Measurements from ENCODE around the gene UBL4A. TPM values are rescaled to one million over a fixed set of nuclear protein-coding genes. Genes with fewer than 3 reads are reported as not detected.

Gene UBL4A
- total RNA-seq, 2 donors from 2014 or later = 44.4 to 48.4 TPM

DNA sequence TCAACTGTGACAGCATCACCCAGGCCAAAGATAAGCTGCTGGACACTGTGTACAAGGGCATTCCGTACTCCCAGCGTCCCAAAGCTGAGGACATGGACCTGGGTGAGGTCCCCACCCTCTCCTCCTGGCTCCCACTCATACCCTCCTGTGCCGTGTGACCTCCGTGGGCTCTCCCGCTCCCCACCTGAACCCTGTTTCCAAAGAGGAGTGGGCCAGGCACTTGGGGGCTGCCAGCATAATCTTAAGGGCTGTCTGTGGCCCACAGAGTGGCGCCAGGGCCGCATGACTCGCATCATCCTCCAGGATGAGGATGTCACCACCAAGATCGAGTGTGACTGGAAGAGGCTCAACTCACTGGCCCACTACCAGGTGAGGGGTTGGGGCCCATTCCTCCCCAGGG, 17.3 kb downstream of the UBL4A start:
- ATAC-seq (no peak), DNase-seq (no peak)
- intact Hi-C loops (cut with DNase I) = no loop called here

DNA sequence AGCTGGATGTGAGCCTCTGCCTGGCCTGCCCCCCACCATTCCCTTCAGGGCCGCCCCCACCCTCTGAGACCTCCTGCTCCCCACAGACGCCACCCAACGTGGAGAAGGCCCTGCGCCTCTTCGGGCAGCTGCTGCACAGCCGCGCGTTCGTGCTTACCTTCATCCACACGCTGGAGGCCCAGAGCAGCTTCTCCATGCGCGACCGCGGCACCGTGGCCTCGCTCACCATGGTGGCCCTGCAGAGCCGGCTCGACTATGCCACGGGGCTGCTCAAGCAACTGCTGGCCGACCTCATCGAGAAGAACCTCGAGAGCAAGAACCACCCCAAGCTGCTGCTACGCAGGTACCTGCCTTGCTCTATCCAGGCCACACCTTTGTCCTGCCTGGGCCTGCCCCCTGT, 18.2 kb downstream of the UBL4A start:
- intact Hi-C loops (cut with DNase I) = no loop called here
- no peak for ATAC-seq
- no peak for DNase-seq

DNA sequence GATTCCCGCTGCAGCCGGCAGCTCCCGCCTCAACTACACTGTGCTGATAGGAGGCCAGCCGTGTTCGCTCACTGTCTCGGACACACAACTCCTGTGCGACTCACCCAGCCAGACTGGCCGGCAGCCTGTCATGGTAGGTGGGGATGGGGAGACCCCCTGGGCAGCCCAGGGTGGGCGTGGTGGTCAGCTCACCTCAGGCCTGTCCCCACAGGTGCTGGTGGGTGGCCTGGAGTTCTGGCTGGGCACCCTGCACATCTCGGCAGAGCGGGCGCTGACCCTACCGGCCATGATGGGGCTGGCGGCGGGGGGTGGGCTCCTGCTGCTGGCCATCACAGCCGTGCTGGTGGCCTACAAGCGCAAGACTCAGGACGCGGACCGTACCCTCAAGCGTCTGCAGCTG, 18.9 kb downstream of the UBL4A start:
- ATAC-seq (no peak), DNase-seq (peak; percentile 15)
- intact Hi-C loops (cut with DNase I) = no loop called here

DNA sequence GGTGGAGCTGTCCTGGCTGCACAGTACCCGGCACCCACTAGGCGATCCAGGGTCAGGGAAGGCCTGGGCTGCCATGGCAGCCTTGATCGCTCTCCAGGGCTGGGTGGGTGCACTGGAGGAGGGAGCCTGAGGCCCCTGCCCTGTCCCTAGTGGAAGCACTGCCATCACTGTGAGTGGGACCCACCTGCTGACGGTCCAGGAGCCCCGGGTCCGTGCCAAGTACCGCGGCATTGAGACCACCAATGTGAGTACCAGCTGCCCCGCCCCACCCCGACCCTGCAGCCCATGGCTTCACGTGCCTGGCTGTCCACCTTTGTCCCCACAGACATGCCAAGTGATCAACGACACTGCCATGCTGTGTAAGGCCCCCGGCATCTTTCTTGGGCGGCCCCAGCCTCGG, 19.5 kb downstream of the UBL4A start:
- ATAC-seq (no peak), DNase-seq (peak; percentile 15)
- intact Hi-C loops (cut with DNase I) = no loop called here

DNA sequence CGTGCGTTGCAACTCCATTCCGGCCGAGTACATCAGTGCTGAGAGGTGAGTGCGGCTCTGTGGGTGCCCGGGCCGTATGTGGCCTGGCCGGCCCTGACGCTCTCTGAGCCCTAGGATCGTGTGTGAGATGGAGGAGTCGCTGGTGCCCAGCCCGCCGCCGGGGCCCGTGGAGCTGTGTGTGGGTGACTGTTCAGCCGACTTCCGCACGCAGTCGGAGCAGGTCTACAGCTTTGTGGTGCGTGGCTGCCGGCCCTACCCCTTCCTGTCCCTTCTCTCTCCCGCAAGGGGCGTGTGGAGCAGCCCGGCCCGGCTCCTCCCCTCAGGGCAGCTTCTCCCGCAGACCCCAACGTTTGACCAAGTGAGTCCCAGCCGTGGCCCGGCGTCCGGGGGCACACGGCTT, 20.4 kb downstream of the UBL4A start:
- intact Hi-C loops (cut with DNase I) = no loop called here
- DNase-seq (no peak), ATAC-seq (no peak)

DNA sequence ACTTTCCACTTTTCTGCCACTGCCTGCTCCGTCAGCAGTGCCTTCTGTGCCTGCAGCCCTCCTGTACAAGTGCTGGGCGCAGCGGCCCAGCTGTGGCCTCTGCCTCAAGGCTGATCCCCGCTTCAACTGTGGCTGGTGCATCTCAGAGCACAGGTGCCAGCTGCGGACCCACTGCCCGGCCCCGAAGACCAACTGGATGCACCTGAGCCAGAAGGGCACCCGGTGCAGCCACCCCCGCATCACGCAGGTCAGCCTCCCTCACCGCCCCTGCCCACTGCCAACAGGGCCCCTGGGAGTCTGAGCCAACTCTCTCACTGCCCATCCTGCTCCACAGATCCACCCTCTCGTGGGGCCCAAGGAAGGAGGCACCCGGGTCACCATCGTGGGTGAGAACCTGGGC, 20.8 kb downstream of the UBL4A start:
- peak; percentile 14 for DNase-seq
- no peak for ATAC-seq
- intact Hi-C loops (cut with DNase I) = no loop called here

DNA sequence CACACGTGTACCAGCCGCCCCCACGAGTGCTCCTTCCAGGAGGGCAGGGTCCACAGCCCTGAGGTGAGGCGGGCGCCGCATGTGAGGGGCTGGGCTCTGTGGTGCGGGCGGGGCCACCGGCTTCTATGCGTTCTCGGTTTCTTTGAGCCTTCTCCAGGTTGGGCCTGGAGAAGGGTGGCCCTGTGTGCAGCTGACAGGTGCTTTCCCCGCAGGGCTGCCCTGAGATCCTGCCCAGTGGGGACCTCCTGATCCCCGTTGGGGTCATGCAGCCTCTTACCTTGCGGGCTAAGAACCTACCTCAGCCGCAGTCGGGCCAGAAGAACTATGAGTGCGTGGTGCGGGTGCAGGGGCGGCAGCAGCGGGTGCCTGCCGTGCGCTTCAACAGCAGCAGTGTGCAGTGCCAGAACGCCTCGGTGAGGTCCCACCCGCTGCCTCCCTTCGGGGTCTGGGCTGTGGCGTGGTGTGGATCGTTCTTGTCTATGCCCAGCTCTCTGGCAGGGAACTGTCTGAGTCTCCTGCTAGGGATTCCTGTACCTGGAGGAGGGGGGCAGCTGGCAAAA, 21.5 kb downstream of the UBL4A start:
- intact Hi-C loops (cut with DNase I) = no loop called here
- no peak for DNase-seq

DNA sequence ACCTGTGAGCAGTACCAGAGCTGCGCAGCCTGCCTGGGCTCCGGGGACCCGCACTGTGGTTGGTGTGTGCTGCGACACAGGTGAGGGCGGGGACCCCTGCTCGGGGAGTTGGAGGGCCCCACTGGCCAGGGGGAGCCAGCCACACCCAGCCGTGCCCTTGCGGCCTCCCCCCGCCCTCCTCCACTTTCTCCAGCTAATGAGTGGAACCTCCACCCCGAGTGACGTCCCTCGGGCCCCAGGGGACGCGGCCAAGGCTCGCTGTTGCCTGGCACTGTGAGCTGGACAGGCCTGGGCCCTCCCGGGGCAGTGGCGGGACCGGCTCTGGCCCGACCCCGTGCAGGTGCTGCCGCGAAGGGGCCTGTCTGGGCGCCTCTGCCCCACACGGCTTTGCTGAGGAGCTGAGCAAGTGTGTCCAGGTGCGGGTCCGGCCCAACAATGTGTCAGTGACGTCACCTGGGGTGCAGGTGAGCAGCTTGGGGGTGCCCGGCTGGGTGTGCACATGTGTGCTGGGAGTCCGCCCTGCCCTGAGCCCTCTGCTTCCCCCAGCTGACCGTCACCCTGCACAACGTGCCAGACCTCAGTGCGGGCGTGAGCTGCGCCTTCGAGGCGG, 22.7 kb downstream of the UBL4A start:
- DNase-seq = no peak
- intact Hi-C loops (cut with DNase I) = no loop called here

More for the DNA sequence above, 21.5 kb downstream of the UBL4A start:
- no peak for ATAC-seq

DNA sequence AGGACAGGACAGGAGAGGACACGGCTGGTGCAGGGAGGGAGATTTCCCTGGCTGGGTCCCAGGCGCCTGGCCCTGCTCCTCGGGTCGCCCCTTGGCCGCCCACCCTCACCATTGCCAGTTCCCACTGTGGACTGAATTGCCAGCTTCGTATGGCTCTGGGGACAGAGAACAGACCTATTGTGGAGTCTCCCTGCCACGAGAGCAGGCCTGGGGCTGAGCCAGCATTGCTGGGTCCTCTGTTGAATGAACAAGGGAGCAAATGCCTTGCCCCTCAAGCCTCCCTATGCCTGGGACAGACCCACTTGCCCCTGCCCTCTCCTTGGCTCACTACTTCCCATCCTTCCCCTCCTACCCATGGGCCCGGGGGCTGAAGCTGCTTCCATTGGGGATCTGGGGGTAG, 24.0 kb downstream of the UBL4A start:
- intact Hi-C loops (cut with DNase I) = no loop called here
- ATAC-seq (no peak), DNase-seq (no peak)

More for the DNA sequence above, 22.7 kb downstream of the UBL4A start:
- no peak for ATAC-seq

DNA sequence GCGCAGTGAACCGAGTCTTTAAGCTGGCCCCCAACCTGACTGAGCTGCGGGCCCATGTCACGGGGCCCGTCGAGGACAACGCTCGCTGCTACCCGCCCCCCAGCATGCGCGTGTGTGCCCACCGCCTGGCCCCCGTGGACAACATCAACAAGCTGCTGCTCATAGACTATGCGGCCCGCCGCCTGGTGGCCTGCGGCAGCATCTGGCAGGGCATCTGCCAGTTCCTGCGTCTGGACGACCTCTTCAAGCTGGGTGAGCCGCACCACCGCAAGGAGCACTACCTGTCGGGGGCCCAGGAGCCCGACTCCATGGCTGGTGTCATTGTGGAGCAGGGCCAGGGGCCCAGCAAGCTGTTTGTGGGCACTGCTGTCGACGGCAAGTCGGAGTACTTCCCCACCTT, 26.1 kb downstream of the UBL4A start:
- ATAC-seq = no peak
- intact Hi-C loops (cut with DNase I) = no loop called here
- DNase-seq = no peak

DNA sequence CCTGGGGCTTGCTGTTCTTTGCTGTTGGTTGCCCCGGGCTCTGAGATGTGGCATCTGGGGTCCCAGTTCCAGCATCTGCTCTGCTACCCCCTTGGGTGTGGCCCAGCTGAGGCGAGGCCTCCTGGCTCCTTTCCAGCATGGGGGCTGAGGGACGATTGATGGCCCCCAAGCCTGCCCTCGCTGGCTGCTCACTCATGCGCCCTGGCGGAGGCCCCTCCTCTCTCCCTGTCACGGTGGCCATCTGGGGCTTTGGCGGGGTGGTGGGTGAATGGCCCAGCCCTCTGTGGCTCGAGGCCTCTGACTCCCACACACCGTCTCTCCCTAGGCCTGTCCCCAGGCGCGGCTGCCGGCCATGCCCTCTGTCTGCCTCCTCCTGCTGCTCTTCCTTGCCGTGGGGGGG, 26.6 kb downstream of the UBL4A start:
- ATAC-seq (peak; percentile 16 to 44), DNase-seq (no peak)
- intact Hi-C loops (cut with DNase I) = no loop called here

DNA sequence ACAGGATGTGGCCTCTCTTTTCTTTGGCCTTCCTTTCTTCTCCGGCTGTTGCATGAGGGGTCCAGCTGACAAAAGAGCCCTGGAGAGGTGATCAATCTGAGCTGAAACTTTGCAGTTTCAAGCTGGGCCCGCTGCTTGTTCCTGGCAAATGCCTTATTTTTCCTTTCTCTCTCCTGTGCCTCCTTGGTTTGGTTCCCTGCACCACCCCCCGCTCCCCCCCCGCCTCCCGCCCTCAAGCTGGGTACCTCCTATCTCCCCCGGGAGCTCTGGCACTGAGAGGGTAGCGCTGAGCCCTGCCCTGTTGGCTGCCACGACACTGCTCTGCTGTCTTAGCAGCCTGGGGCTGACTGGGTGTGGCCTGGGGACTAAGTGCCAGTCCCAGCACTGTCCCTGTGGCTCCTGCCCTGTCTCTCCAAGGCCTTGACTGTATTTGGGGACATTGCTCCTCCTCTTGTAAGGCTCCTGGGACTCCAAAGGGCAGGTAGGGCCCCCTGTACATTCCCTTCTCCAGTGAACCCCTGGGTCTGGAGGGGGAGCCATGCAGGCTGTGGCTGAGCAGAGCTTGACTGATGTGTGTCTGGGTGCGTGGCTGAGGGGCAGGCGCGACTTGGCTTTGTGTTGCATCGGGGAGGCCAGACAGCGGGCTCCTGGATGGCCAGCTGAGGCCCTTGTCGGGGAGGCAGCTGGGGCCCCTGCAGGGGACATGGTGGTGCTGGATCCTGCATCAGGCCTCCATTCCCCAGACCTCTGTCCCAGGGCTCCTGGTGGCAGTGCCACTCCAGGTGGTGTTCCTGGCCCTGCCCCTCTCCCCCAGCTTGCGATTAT, 27.2 kb downstream of the UBL4A start:
- intact Hi-C loops (cut with DNase I) = no loop called here
- DNase-seq (no peak), ATAC-seq (peak; percentile 77 to 84)

DNA sequence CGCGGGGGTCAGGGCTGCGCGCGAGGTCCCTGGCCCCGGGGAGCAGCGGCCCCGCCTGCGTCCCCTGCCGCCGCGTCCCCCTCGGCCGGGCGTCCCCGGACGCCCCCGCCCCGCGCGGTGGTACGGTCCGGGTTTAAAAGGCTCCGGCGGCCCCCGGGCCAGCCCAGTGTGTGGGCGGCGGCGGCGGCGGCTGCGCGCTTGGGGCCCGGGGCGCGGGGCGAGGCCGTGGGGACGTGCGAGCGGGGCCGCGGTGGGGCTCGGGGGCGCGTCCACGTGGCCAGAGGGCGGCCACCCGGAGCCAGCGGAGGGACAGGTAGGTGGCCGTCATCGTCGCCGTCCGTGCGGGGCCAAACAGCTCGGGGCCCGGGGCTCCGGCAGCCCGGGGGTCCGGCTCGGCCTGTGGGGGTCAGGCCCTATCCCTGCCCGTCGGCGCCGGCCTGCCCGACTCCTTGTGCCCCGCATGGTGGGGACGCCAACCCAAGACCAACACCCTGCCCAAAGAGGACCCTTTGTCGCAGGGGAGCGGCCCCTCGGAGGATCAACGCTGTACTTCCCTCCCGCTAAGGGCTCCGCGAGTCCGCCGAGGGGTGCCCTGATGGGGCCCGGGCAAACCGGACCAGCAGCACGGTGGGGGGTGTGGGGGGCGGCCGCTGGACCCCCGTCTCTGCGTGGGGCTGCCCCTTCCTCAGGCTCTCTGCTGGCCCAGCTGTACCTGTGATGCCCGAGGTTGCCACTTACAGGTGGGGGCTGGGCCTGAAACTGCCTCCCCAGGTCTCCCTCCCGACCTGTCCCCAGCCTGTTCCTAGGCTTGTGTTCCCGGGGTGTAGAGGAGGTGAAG, 28.1 kb downstream of the UBL4A start, which contains the start of gene PLXNA3:
PLXNA3 (plus strand) TSS at position 166 of the 838 bp plus-strand sequence. CDS start 1,903 bp downstream, outside the sequence.
- peak; percentile 75 to 83 for ATAC-seq
- DNase-seq = peak; percentile 57
- intact Hi-C loops (cut with DNase I) = no loop called here

DNA sequence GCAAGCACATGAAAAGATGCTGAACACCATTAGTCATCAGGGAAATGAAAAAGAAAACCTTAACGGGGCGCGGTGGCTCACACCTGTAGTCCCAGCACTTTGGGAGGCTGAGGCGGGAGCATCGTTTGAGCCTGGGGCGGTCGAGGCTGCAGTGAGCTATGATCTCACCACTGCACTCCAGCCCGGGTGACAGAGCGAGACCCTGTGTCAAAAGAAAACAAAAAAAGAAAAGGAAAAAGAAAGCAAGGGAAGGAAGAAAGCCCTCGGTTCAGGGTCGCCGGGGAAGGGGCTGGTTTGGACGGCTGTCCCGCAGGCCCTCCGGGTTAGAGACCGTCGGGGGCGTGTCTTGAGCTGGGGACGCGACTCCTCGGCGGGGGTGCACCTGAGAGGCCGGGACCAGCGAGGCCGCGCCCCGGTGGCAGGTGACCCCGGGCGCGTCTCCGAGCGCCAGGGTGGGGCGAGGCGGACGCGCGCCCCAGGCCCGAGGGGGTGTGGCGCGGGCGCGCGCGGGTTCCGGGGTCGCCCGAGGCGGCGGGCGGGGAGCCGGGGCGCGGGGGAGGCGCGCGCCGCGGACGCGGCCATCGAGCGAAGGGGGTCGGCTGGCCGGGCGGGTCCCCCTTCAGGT, 28.8 kb downstream of the UBL4A start:
- DNase-seq (no peak), ATAC-seq (peak; percentile 41 to 53)
- intact Hi-C loops (cut with DNase I) = no loop called here

DNA sequence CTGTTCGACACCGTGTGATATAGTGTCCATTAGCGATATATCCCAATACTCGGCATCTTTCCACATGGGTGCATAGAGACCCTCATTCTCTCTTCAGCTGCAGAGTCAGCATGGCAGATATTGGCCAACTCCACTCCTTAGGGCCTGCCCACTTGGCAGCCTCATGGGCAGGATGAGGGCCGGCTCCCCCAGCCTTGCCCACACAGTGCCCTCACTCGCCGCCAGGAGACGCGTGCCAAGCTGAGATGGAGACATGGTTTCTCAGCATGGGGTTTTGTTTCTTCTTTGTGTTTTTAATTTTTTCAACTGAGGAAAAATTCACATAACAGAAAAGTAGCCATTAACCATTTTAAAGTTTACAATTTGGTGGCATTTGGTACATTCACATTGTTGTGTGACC, 33.6 kb downstream of the UBL4A start:
- ATAC-seq (peak in 1 of 2 donors; percentile 21), DNase-seq (no peak)
- intact Hi-C loops (cut with DNase I) = no loop called here

DNA sequence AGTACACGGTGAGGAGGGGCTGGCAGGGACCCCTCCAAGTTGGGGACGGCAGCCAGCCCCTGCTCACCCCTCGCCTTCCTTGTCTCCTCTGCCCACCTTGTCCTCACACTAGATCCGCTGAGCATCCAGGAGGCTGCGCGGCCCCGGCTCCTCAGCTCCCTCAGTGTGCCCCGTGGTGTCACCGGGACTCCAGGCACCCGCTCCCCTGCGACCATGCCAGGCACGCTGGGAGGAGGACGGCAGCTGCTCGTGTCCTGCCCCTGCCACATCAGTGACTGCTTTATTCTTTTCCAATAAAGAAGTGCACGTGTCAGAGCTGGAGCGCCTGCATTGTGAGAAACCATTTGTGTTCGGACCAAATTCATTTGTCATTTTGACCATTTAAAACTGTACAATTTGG, 36.1 kb downstream of the UBL4A start:
- intact Hi-C loops (cut with DNase I) = no loop called here
- DNase-seq (no peak), ATAC-seq (no peak)

DNA sequence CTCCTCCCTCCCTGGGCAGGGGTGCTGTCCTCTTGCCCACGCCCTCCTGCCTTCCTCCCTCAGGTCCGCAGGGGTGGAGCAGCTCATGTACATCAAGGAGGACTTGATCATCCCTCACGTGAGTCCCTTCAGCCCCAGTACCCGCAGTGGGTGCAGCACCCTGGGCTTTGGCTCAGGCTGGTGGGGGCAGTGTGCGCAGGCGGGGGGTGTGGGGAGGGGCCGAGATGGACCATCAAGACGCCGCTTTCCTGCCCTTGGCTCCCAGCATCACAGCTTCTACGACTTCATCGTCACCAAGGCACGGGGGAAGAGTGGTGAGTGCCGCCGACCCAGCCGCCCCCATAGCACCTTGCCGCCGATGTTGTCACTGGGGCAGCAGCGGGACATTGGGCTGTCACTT, 36.8 kb downstream of the UBL4A start:
- DNase-seq (no peak), ATAC-seq (no peak)
- intact Hi-C loops (cut with DNase I) = no loop called here

DNA sequence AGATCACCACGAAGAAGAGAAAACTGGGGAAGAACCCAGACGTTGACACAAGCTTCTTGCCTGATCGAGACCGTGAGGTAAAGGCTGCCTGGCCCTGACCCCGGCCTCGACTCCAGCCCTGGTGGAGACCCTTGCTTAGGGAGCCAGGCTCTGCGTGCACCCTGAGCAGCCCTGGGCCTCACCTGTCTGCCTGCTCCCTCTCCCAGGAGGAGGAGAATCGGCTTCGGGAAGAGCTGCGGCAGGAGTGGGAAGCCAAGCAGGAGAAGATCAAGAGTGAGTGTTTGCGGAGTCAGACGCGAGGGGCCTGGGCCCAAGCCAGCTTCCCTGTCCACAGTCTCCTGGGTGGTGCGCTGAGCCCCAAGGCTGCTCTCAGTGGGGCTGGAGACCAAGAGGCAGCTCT, 37.9 kb downstream of the UBL4A start:
- DNase-seq = no peak
- no peak for ATAC-seq
- intact Hi-C loops (cut with DNase I) = no loop called here

DNA sequence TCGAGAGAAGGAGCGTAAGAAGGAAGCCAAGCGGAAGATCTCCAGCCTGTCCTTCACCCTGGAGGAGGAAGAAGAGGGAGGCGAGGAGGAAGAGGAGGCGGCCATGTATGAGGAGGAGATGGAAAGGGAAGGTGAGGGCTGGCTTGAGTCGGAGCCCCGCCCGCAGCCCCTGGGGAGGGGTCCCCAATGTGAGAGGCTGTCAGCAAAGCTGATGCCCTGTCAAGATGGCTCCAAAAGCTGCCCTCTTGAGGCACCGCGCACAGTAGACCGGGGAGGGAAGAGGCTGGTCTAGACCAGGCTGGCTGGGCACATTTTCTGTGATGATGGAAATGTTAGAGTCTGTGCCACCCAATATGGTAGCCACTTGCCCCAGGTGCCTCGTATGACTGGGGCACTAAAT, 40.0 kb downstream of the UBL4A start:
- intact Hi-C loops (cut with DNase I) = no loop called here
- ATAC-seq (no peak), DNase-seq (no peak)
